ENCODE measurements around the gene BAD.

- TF ChIP-seq, protein P1, sequence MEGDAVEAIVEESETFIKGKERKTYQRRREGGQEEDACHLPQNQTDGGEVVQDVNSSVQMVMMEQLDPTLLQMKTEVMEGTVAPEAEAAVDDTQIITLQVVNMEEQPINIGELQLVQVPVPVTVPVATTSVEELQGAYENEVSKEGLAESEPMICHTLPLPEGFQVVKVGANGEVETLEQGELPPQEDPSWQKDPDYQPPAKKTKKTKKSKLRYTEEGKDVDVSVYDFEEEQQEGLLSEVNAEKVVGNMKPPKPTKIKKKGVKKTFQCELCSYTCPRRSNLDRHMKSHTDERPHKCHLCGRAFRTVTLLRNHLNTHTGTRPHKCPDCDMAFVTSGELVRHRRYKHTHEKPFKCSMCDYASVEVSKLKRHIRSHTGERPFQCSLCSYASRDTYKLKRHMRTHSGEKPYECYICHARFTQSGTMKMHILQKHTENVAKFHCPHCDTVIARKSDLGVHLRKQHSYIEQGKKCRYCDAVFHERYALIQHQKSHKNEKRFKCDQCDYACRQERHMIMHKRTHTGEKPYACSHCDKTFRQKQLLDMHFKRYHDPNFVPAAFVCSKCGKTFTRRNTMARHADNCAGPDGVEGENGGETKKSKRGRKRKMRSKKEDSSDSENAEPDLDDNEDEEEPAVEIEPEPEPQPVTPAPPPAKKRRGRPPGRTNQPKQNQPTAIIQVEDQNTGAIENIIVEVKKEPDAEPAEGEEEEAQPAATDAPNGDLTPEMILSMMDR (IDR thresholded peaks at IDR 0.05), result peak in 2 of 4 experiments; percentile 38 to 40
- peak; percentile 69 for TF ChIP-seq POLR2A (IDR thresholded peaks at IDR 0.05)
- peak; percentile 41 for TF ChIP-seq POLR2AphosphoS5 (IDR thresholded peaks at IDR 0.05)
Observed at GRCh38 chr11:64305691-64306562, 21.5 kb upstream of the BAD start.
